Rectal smooth muscle tissue (tissue), 1 donor: Measurements from ENCODE around the gene MGAT5B.

ENCODE experiments used
- H3K27ac ChIP-seq: one replicate; pipeline ENCODE4 v1.7.0; 2013; ENCODE audit warnings: low read depth, low read length, inconsistent platforms
- H3K27me3 ChIP-seq: one replicate; pipeline ENCODE4 v1.7.0; 2013; ENCODE audit warnings: low read length; ENCODE audit not compliant: control insufficient read depth, insufficient read depth
- H3K36me3 ChIP-seq: one replicate; pipeline ENCODE4 v1.7.0; 2013; ENCODE audit warnings: low read length; ENCODE audit not compliant: control insufficient read depth, insufficient read depth
- H3K4me1 ChIP-seq: one replicate; pipeline ENCODE4 v1.7.0; 2013; ENCODE audit warnings: low read length; ENCODE audit not compliant: control insufficient read depth, insufficient read depth
- H3K4me3 ChIP-seq: one replicate; pipeline ENCODE4 v1.7.0; 2013; ENCODE audit warnings: low read length
- H3K9ac ChIP-seq: one replicate; pipeline ENCODE4 v1.7.0; 2013; ENCODE audit warnings: low read length

Gene MGAT5B

DNA sequence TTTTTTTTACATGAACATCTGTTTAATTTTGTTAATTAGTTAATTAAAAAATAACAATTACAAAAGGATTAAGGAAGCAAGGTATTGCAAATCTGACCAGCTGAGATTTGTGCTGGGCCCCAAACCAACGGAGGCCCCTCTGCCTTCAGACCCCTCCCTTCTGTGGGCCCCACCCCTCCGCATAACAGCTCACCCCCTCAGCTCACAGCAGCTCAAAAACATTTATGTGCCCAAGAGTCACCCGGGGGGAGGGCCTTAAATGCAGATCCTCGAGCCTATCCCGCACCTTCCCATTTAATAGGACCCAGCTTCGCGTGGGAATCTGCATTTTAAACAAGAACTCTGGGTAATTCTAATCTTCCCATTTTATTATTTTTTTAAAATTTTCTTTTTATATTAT, 75.0 kb downstream of the MGAT5B start:
- Histone ChIP-seq H3K4me3 (no peak overlapping the region), H3K9ac (no peak overlapping the region), H3K27ac (no peak overlapping the region), H3K4me1 (no peaks in the 10 kb centered on the region), H3K36me3 (no peaks in the 10 kb centered on the region), H3K27me3 (peaks cover 2% of the 10 kb centered on the region)

DNA sequence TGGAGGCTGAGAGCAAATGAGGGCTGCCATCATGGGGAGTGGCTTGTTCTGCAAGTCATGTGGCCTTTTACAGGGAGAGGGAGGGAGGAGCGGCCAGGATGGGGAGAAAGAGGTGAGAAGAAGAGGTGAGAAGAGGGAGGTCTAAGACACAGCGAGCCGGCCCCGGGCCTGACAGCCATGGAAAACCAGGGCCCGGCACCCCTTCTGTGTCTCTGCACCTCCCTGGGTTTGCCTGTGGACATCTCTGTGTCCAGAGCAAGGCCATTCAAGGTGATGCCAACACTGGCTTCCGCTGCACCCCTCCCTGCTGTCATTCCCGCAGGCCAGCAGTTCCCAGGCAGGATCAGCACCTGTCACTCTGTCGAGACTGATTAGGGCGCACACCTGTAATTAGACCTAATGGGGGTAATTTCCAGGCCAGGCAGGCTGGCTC, 75.6 kb downstream of the MGAT5B start:
- Histone ChIP-seq H3K27me3 (peaks cover 2% of the 10 kb centered on the region), H3K27ac (no peak overlapping the region), H3K9ac (no peak overlapping the region), H3K4me3 (no peak overlapping the region), H3K36me3 (no peaks in the 10 kb centered on the region), H3K4me1 (no peaks in the 10 kb centered on the region)

DNA sequence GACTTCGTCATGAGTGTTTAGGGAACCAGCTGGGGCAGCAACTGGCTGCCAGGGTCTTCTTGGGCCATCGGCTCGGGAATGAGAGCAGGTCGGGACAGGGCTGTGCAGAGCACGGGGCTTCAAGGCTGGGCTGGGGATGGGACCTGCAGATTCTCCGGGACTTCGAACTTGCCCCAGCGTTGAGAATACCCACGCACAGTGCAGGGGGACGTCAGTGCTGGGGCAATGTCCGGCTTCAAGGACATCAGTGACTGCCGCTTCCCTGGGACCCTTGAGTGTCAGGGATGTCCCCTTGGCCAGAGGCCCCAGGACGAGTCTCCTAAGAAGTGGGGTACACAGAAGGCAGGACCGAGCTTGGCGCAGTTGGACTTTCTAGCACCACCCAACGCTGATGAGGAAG, 76.3 kb downstream of the MGAT5B start:
- peaks cover 2% of the 10 kb centered on the region for H3K27me3 ChIP-seq
- no peak overlapping the region for H3K27ac ChIP-seq
- H3K9ac ChIP-seq = no peak overlapping the region
- H3K36me3 ChIP-seq = no peaks in the 10 kb centered on the region
- H3K4me3 ChIP-seq = no peak overlapping the region
- H3K4me1 ChIP-seq = no peaks in the 10 kb centered on the region

DNA sequence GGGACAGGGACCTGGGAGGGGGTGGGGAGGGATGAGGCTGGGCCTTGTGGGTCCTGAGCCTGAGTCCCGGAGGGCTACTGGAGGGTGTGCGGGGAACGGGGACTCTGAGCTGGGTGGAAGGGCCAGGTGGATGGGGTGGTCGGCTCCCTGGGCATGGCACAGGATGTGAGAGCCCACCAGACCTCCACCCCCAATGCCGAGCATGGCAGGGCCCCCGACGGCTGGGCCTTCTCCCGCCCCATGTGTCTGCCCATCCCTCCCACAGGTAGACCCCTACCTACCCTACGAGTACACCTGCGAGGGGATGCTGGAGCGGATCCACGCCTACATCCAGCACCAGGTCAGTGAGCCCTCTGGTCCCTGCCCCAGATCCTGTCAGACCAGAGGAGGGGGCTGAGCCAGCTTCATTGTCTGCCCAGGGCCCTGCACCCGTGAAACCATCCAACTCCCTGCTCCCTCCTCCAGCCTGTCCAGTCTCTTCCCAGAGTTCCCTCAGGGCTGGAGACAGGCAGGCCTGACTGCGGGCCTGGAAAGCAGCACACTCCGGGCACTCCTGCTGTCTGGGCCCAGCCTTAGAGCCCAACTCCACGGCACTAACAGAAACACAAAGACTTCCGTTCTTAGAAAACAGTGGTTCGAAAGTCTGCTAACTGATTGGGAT, 78.0 kb downstream of the MGAT5B start:
- Histone ChIP-seq H3K36me3 (no peaks in the 10 kb centered on the region), H3K27ac (no peak overlapping the region), H3K9ac (no peak overlapping the region), H3K4me1 (no peaks in the 10 kb centered on the region), H3K4me3 (no peak overlapping the region), H3K27me3 (peaks cover 5% of the 10 kb centered on the region)

DNA sequence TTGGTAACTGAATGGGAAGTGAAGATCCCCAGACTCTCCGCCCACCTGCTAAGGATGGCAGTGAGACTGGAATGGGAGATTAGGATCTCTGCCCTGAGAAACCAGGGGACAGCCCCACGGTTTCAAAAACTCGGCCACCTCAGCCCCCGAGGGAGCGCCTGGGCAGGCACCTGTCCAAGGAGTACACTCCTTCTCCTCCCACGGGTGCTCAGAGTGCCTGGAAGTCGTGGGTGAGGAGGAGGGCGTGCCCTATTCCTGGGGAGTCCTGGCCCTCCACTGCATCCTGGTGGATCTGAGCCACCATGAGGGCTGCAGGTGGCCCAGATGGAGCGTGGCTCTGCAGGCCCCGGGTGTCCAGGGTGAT, 78.5 kb downstream of the MGAT5B start:
- Histone ChIP-seq H3K4me1 (no peaks in the 10 kb centered on the region), H3K9ac (no peak overlapping the region), H3K36me3 (no peaks in the 10 kb centered on the region), H3K27ac (no peak overlapping the region), H3K27me3 (peaks cover 3% of the 10 kb centered on the region), H3K4me3 (no peak overlapping the region)

DNA sequence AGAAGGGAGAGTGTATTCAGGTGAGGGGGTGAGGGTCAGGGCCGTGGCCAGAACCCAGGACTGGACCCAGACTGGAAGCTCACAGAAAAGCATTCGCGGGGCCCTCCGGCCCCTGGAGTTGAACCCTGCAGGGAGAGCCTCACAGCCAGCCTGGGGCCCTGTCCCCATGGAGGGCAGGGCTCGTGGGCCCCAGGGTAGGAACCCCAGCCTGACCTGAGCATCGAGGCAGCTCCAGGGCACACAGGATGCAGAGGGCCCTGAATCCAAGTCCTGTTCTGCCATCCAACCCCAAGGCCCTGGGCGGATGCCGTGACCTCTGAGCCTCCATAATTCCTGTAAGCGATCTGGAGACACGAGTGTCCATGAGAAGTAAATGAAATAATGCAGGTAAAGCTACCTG, 79.1 kb downstream of the MGAT5B start:
- no peak overlapping the region for H3K4me3 ChIP-seq
- H3K4me1 ChIP-seq = no peaks in the 10 kb centered on the region
- H3K9ac ChIP-seq = no peak overlapping the region
- no peaks in the 10 kb centered on the region for H3K36me3 ChIP-seq
- peaks cover 2% of the 10 kb centered on the region for H3K27me3 ChIP-seq
- H3K27ac ChIP-seq = no peak overlapping the region

DNA sequence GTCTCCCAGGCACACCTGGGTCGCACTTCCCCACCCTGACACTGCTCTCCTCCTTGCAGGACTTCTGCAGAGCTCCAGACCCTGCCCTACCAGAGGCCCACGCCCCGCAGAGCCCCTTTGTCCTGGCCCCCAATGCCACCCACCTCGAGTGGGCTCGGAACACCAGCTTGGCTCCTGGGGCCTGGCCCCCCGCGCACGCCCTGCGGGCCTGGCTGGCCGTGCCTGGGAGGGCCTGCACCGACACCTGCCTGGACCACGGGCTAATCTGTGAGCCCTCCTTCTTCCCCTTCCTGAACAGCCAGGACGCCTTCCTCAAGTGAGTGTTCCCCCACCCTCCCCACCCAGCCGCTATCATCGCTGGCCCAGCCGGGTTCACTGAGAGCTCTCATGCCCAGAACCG, 79.6 kb downstream of the MGAT5B start:
- no peak overlapping the region for H3K4me3 ChIP-seq
- H3K27me3 ChIP-seq = peaks cover 2% of the 10 kb centered on the region
- H3K36me3 ChIP-seq = no peaks in the 10 kb centered on the region
- H3K27ac ChIP-seq = no peak overlapping the region
- H3K9ac ChIP-seq = no peak overlapping the region
- H3K4me1 ChIP-seq = no peaks in the 10 kb centered on the region

DNA sequence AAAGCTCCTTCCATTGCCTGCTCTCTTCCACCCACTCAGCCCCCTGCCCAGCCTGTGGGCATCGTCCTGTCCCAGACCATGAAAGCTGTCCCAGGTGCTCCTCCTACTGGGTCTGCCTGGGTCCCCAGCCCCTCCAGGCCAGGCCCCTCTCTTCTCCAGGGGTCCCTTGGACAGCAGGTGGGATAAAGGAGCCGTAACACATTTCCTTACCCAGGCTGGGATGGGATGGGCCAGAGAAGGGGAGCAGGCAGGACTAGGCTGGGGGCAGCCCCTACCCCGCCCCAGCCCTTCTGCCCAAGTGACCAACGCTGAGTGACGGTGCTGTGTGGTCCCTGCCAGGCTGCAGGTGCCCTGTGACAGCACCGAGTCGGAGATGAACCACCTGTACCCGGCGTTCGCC, 80.1 kb downstream of the MGAT5B start:
- Histone ChIP-seq H3K27ac (no peak overlapping the region), H3K36me3 (no peaks in the 10 kb centered on the region), H3K27me3 (peaks cover 2% of the 10 kb centered on the region), H3K4me3 (no peak overlapping the region), H3K9ac (no peak overlapping the region), H3K4me1 (no peaks in the 10 kb centered on the region)

DNA sequence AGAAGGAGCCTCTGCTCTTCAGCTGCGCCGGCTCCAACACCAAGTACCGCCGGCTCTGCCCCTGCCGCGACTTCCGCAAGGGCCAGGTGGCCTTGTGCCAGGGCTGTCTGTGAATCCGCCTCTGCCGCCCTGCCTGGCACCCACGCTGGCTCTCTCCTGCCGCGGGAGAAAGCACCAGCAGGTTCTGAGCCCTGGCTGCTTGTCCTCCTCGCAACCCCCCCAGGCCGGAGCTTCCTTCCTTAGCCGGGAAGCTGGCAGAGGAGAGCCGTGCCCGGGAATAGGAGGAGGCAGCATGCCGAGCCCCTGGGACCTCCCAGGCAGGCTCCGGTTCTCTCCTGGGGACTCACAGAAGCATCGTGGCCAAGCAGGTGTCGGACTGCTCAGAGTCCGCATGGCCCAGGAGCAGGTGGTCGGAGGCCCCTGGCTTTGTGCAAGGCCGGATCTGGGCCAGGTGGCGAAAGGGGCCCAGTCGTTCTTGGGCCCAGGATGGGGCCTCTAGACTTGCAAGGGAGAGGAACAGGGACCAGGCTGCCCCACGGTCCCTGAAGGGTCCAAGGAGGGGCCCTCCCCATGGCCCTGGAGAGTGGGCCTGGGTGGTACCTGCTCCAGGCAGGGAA, 80.6 kb downstream of the MGAT5B start:
- Histone ChIP-seq H3K27ac (no peak overlapping the region), H3K27me3 (peaks cover 2% of the 10 kb centered on the region), H3K36me3 (no peaks in the 10 kb centered on the region), H3K4me3 (no peak overlapping the region), H3K9ac (no peak overlapping the region), H3K4me1 (no peaks in the 10 kb centered on the region)

DNA sequence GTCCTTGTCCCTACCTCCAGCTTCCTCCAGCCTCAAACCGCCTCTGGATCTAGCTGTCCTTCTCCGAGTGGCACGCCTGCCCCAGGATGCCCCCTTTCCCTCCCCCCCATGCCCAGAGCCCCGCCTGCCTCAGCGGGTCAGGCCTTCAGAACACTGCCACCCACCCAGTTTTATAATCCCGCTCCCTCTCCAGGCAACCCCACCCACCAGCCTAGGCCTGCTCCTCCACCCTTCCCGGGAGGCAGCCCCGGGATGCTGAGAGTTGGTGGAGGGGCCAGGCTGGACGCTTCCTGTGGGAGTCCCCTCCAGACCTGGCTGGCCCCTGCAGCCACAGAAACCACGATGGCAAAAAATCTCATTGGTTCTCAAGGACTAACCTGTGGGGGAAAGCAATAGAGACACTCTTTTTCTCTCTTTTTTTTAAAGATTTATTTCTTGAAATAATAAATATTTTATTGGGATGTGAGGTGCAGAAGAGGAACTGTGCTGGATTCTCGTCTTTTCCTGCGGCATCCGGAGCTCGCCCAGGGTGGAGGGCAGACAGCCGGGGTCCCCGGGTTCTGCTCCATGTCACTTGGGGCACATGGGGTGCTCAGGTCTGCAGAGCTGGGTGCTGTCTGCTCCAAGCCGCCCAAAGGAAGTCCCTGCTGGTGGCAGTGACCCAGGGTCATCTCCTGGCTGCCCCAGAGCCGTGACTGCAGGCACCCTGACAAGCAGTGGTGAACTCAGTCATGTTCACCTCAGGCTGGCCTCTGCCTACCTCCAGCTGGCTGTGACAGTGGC, 81.9 kb downstream of the MGAT5B start:
- H3K4me1 ChIP-seq = no peaks in the 10 kb centered on the region
- H3K9ac ChIP-seq = no peak overlapping the region
- H3K36me3 ChIP-seq = no peaks in the 10 kb centered on the region
- H3K4me3 ChIP-seq = no peak overlapping the region
- no peak overlapping the region for H3K27ac ChIP-seq
- peaks cover 2% of the 10 kb centered on the region for H3K27me3 ChIP-seq

DNA sequence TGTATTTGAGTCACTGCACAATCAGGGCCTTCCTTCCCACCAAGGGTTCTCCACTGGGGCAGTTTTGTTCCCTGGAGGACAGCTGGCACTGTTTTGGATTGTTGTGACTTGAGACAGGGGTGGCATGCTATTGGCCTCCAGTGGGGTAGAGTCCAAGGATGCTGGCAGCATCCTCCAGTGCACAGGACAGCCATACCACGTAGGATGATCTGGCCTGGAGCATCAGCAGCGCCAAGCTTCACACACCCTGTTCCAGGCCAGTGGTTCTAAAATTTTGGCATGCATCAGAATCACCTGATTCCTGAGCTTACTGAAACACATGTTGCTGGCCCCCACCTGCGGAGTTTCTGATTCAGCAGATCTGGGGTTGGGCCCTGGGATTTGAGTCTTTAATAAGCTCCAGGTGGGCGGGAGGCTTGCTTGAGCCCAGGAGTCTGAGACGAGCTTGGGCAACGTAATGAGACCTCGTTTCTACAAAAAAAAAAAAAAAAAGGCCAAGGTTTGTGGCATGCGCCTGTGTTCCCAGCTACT, 83.2 kb downstream of the MGAT5B start:
- Histone ChIP-seq H3K4me1 (no peaks in the 10 kb centered on the region), H3K36me3 (no peaks in the 10 kb centered on the region), H3K27ac (no peak overlapping the region), H3K27me3 (peaks cover 2% of the 10 kb centered on the region), H3K4me3 (no peak overlapping the region), H3K9ac (no peak overlapping the region)

DNA sequence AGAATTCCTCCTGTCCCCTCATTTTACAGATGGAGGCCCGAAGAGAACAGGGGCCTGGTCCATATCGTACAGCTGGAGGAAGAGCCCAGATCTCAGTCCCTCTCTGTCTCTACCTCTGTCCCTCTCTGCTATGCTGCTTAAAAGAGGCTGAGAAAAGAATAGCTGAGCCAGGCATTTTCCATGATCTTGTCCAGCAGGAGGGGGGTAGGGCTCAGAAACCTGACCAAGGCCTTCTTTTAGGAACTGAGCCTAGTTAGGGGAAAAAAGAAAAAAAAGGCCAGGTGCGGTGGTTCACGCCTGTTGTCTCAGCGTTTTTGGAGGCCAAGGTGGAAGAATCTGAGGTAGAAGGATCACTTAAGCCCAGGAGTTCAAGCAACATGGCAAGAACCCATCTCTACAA, 84.2 kb downstream of the MGAT5B start:
- H3K27me3 ChIP-seq = peaks cover 2% of the 10 kb centered on the region
- no peak overlapping the region for H3K9ac ChIP-seq
- no peak overlapping the region for H3K4me3 ChIP-seq
- no peak overlapping the region for H3K27ac ChIP-seq
- H3K4me1 ChIP-seq = no peaks in the 10 kb centered on the region
- no peaks in the 10 kb centered on the region for H3K36me3 ChIP-seq
